ENCODE data around the gene OR52E5.

Gene OR52E5

DNA sequence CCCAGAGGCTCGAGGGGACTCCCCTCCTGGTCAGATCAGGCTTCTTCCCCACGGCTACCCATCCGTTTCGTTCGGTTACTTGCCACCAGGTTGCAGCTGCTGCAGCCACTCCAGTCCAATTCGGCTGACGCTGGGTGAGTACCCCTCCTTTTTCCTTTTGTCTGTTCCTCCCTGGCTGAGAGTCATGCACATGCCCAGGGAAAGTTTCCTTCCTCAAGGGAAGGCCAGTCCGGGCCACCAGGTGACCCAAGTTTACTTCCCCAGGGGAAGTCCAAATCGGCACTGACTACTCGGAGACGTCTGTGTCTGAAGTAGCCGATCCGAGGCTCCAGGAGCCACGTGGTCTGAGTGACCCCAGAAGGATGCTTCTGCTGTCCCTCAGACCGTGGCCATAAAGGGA is 35.8 kb downstream of the OR52E5 start:
- no peaks in the 10 kb centered on the region for H3K27me3 ChIP-seq (replicated peaks)
- no peaks in the 10 kb centered on the region for H3K36me3 ChIP-seq (replicated peaks)
- no peak for DNase-seq
- H3K4me3 ChIP-seq (ENCODE audit: low read depth, low read length): no peak overlapping the region
- in situ Hi-C loops (cut with HindIII; ENCODE audit: low pct_ligation_motif_present, low sequenced_read_pairs): no loop called here
- H3K27ac ChIP-seq: no peak overlapping the region
- TF ChIP-seq, protein P1, sequence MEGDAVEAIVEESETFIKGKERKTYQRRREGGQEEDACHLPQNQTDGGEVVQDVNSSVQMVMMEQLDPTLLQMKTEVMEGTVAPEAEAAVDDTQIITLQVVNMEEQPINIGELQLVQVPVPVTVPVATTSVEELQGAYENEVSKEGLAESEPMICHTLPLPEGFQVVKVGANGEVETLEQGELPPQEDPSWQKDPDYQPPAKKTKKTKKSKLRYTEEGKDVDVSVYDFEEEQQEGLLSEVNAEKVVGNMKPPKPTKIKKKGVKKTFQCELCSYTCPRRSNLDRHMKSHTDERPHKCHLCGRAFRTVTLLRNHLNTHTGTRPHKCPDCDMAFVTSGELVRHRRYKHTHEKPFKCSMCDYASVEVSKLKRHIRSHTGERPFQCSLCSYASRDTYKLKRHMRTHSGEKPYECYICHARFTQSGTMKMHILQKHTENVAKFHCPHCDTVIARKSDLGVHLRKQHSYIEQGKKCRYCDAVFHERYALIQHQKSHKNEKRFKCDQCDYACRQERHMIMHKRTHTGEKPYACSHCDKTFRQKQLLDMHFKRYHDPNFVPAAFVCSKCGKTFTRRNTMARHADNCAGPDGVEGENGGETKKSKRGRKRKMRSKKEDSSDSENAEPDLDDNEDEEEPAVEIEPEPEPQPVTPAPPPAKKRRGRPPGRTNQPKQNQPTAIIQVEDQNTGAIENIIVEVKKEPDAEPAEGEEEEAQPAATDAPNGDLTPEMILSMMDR (IDR thresholded peaks at IDR 0.05; ENCODE audit: low read depth, low read length, missing control alignments): no peak

DNA sequence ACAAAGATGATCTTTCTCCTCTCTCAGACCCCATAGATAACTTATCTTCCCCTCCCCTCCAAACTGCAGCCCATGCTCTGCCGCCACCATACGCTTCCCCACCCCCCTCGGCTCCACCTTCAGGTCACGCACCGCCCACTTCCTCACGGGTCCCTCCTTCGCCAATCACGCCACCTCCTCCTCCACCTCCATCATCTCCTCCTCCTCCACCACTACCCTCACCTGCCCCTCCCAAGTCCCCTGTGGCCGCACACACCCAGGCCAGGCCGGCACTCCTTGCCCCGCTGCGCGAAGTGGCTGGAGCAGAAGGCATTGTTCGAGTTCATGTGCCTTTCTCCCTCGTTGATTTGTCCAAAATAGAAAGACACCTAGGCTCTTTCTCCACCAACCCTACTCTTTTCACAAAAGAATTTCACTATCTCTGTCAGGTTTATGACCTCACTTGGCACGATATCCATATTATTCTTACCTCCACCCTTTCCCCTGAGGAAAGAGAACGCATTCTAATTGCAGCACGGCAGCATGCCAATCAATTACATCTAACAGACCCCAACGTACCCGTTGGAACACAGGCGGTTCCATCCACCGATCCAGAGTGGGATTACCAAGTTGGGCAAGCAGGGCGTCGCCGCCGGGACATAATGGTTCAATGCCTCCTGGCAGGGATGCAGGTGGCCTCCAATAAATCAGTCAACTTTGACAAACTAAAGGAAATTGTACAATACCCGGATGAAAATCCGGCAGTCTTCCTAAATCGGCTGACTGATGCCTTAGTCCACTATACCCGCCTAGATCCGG is 36.8 kb downstream of the OR52E5 start:
- TF ChIP-seq, protein P1 (IDR thresholded peaks at IDR 0.05; ENCODE audit: low read depth, low read length, missing control alignments): no peak
- Histone ChIP-seq H3K27ac (no peak overlapping the region), H3K4me3 (ENCODE audit: low read depth, low read length) (no peak overlapping the region), H3K36me3 (replicated peaks) (no peaks in the 10 kb centered on the region), H3K27me3 (replicated peaks) (no peaks in the 10 kb centered on the region)
- in situ Hi-C loops (cut with HindIII; ENCODE audit: low pct_ligation_motif_present, low sequenced_read_pairs): no loop called here
- no peak for DNase-seq

DNA sequence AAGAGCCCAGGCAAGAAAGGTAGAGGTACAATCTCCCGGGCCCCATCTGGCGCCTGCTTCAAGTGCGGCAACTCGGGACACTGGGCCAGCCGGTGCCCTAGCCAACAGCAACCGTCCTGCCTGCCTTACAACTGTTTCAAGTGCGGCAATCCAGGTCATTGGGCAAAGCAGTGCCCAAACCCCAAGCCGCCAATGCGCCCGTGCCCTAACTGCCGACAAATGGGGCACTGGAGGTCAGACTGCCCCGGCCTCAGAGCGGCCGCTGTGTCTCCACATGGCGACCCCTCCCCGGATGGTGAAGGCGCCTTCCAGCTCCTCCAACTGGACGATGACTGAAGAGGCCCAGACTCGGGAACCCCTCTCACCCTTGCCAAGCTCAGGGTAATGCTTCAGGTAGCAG is 37.6 kb downstream of the OR52E5 start:
- no peak for DNase-seq
- TF ChIP-seq, protein P1 (IDR thresholded peaks at IDR 0.05; ENCODE audit: low read depth, low read length, missing control alignments): no peak
- Histone ChIP-seq H3K36me3 (replicated peaks) (no peaks in the 10 kb centered on the region), H3K4me3 (ENCODE audit: low read depth, low read length) (no peak overlapping the region), H3K27ac (no peak overlapping the region), H3K27me3 (replicated peaks) (no peaks in the 10 kb centered on the region)
- in situ Hi-C loops (cut with HindIII; ENCODE audit: low pct_ligation_motif_present, low sequenced_read_pairs): no loop called here

DNA sequence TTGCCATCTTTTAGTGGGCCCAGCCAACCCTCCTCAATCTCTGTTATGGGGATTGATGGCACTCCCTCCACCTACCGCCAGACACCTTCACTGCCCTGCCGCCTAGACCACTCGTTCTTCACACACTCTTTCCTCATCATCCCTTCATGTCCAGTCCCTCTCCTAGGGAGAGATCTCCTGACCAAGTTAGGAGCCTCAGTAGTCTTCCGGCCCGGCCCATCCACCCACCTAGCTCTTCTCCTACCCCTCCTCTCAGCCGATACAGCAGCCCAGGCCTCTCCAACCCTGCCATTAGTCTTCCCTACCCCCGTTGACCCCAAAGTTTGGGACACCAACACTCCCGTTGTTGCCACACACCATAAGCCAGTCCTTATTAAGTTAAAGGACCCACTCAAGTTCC is 38.1 kb downstream of the OR52E5 start:
- Histone ChIP-seq H3K36me3 (replicated peaks) (no peaks in the 10 kb centered on the region), H3K27ac (no peak overlapping the region), H3K27me3 (replicated peaks) (no peaks in the 10 kb centered on the region), H3K4me3 (ENCODE audit: low read depth, low read length) (no peak overlapping the region)
- no peak for DNase-seq
- in situ Hi-C loops (cut with HindIII; ENCODE audit: low pct_ligation_motif_present, low sequenced_read_pairs): no loop called here
- TF ChIP-seq, protein P1 (IDR thresholded peaks at IDR 0.05; ENCODE audit: low read depth, low read length, missing control alignments): no peak

DNA sequence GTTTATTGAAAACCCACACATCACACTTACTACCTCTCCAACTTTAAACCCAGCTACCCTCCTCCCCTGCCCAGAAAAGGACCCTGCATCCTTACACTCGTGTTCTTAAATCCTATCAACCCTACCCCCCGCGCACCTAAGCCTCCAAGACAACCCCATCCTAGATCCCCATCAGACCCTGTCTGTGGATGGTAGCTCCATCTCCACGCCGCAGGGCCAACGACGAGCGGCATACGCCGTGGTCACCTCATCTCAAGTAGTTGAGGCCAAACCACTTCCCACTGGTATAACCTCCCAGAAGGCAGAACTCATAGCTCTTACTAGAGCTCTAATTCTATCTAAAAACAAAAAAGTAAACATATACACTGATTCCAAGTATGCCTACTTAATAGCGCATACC is 39.7 kb downstream of the OR52E5 start:
- H3K36me3 ChIP-seq (replicated peaks): no peaks in the 10 kb centered on the region
- in situ Hi-C loops (cut with HindIII; ENCODE audit: low pct_ligation_motif_present, low sequenced_read_pairs): no loop called here
- H3K27ac ChIP-seq: no peak overlapping the region
- no peaks in the 10 kb centered on the region for H3K27me3 ChIP-seq (replicated peaks)
- DNase-seq: no peak
- H3K4me3 ChIP-seq (ENCODE audit: low read depth, low read length): no peak overlapping the region
- TF ChIP-seq, protein P1 (IDR thresholded peaks at IDR 0.05; ENCODE audit: low read depth, low read length, missing control alignments): no peak

DNA sequence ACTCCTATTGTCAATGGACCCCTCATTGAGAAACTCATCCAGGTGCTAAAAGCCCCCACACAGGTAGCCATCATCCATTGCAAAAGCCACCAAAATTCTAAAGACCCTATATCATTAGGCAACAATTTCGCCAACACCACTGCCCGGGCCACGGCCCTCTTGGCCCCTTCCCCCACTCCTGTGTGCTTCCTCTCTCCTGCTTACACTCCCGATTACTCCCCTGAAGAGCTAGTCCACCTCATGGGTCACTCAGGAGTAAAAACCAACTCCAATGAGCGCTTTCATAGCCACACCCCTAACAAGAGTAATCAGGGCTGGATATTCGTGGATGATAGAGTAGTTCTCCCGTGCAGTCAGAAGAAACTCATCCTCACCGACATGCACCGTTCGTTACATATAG is 40.1 kb downstream of the OR52E5 start:
- H3K36me3 ChIP-seq (replicated peaks): no peaks in the 10 kb centered on the region
- no peak overlapping the region for H3K27ac ChIP-seq
- DNase-seq: no peak
- TF ChIP-seq, protein P1 (IDR thresholded peaks at IDR 0.05; ENCODE audit: low read depth, low read length, missing control alignments): no peak
- H3K27me3 ChIP-seq (replicated peaks): no peaks in the 10 kb centered on the region
- H3K4me3 ChIP-seq (ENCODE audit: low read depth, low read length): no peak overlapping the region
- in situ Hi-C loops (cut with HindIII; ENCODE audit: low pct_ligation_motif_present, low sequenced_read_pairs): no loop called here

Measured in brain microvascular endothelial cell (primary cell).